DND-41 (cell line): ENCODE data around the gene IGSF9.
A peak's percentile ranks its signal among the peaks of the same experiment; 100 is the strongest.

ENCODE experiments used
- ATAC-seq: fragments of 200-7000 bp; cut with Tn5 transposase; 3 replicates; pipeline ENCODE4 v1.9.1; 2021; ENCODE audit warnings: low read depth; ENCODE audit not compliant: insufficient read depth
- DNase-seq: peaks from one replicate; pipeline ENCODE4 v3.0.0-alpha.2; 2020
- H2AFZ ChIP-seq: 2 replicates; pipeline ENCODE4 v1.6.0; 2012; ENCODE audit warnings: low read depth, low read length
- H3K27ac ChIP-seq: 2 replicates; pipeline ENCODE4 v1.5.1; 2012; ENCODE audit warnings: low read length, inconsistent platforms
- H3K27me3 ChIP-seq: fragments of 200-600 bp; sonication (generic); 2 replicates; pipeline ENCODE4 v1.6.0; 2012; ENCODE audit warnings: low read length, mild to moderate bottlenecking, inconsistent platforms; ENCODE audit not compliant: insufficient read depth, poor library complexity
- H3K36me3 ChIP-seq: 2 replicates; pipeline ENCODE4 v1.5.1; 2012; ENCODE audit warnings: low read length, inconsistent platforms; ENCODE audit not compliant: insufficient read depth
- H3K4me1 ChIP-seq: 2 replicates; pipeline ENCODE4 v1.5.1; 2012; ENCODE audit warnings: mild to moderate bottlenecking, low read length; ENCODE audit not compliant: insufficient read depth
- H3K4me2 ChIP-seq: 2 replicates; pipeline ENCODE4 v1.6.0; 2012; ENCODE audit warnings: mild to moderate bottlenecking, moderate library complexity, low read length, inconsistent platforms; ENCODE audit not compliant: insufficient read depth
- H3K4me3 ChIP-seq, 2 experiments: fragments of 200-600 bp in 1 of 2; shearing (Covaris generic) in 1 of 2; 2 replicates each; pipeline ENCODE4 v1.5.1; 2012 to 2016; ENCODE audit warnings: inconsistent platforms in 2 of 2, low read length in 2 of 2, mild to moderate bottlenecking in 2 of 2, low read depth in 1 of 2, moderate library complexity in 1 of 2
- H3K79me2 ChIP-seq: 2 replicates; pipeline ENCODE4 v1.6.0; 2012; ENCODE audit warnings: low read length, inconsistent platforms; ENCODE audit not compliant: insufficient read depth
- H3K9ac ChIP-seq: 2 replicates; pipeline ENCODE4 v1.6.0; 2012; ENCODE audit warnings: low read depth, mild to moderate bottlenecking, inconsistent platforms, low read length, moderate library complexity
- H3K9me3 ChIP-seq: 2 replicates; pipeline ENCODE4 v1.5.1; 2012; ENCODE audit warnings: low read length, moderate library complexity, mild to moderate bottlenecking, inconsistent platforms; ENCODE audit not compliant: insufficient read depth, severe bottlenecking
- H4K20me1 ChIP-seq: 2 replicates; pipeline ENCODE4 v1.6.0; 2012; ENCODE audit warnings: low read length; ENCODE audit not compliant: insufficient read depth
- EZH2 ChIP-seq: IDR thresholded peaks from 3 replicates; pipeline ENCODE4 v1.6.1; 2012; ENCODE audit warnings: borderline replicate concordance, low read depth, mild to moderate bottlenecking, moderate library complexity, low read length, inconsistent platforms; ENCODE audit not compliant: severe bottlenecking
- TF ChIP-seq, protein P1 (sequence below): IDR thresholded peaks from 2 replicates; pipeline ENCODE4 v1.5.1; 2012; ENCODE audit warnings: borderline replicate concordance, low read length, moderate library complexity, mild to moderate bottlenecking; ENCODE audit not compliant: poor library complexity, severe bottlenecking; ENCODE audit errors: extremely low read depth

Gene IGSF9

DNA sequence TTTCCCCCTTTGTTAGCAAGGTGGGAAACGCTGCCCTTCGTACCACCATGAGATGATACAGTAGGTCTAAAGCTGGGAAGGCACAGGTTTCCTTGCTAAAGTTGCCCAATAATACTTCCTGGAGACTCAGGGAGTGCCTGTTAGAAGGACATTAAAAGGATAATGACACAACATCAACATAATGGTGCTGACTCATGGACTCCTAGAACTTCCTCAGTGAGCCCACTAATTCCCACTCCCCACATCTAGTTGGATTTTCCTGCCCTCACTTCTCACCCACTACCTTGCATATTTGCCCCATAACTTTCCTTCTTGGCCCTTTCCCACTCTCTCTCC lies 62.9 kb downstream of the IGSF9 start:
- no peak overlapping the region for H3K27ac ChIP-seq
- H3K79me2 ChIP-seq, result no peaks in the 10 kb centered on the region
- H3K27me3 ChIP-seq, result peaks cover 12% of the 10 kb centered on the region
- H3K4me3 ChIP-seq, result no peak overlapping the region
- no peak for ATAC-seq
- no peaks in the 10 kb centered on the region for H3K4me1 ChIP-seq
- no peak for DNase-seq
- no peaks in the 10 kb centered on the region for H3K36me3 ChIP-seq
- no peak overlapping the region for H3K9ac ChIP-seq
- H2AFZ ChIP-seq, result no peak overlapping the region
- TF ChIP-seq EZH2, result no peak
- TF ChIP-seq, protein P1, sequence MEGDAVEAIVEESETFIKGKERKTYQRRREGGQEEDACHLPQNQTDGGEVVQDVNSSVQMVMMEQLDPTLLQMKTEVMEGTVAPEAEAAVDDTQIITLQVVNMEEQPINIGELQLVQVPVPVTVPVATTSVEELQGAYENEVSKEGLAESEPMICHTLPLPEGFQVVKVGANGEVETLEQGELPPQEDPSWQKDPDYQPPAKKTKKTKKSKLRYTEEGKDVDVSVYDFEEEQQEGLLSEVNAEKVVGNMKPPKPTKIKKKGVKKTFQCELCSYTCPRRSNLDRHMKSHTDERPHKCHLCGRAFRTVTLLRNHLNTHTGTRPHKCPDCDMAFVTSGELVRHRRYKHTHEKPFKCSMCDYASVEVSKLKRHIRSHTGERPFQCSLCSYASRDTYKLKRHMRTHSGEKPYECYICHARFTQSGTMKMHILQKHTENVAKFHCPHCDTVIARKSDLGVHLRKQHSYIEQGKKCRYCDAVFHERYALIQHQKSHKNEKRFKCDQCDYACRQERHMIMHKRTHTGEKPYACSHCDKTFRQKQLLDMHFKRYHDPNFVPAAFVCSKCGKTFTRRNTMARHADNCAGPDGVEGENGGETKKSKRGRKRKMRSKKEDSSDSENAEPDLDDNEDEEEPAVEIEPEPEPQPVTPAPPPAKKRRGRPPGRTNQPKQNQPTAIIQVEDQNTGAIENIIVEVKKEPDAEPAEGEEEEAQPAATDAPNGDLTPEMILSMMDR, result no peak
- no peaks in the 10 kb centered on the region for H4K20me1 ChIP-seq
- H3K4me2 ChIP-seq, result no peak overlapping the region
- no peaks in the 10 kb centered on the region for H3K9me3 ChIP-seq

DNA sequence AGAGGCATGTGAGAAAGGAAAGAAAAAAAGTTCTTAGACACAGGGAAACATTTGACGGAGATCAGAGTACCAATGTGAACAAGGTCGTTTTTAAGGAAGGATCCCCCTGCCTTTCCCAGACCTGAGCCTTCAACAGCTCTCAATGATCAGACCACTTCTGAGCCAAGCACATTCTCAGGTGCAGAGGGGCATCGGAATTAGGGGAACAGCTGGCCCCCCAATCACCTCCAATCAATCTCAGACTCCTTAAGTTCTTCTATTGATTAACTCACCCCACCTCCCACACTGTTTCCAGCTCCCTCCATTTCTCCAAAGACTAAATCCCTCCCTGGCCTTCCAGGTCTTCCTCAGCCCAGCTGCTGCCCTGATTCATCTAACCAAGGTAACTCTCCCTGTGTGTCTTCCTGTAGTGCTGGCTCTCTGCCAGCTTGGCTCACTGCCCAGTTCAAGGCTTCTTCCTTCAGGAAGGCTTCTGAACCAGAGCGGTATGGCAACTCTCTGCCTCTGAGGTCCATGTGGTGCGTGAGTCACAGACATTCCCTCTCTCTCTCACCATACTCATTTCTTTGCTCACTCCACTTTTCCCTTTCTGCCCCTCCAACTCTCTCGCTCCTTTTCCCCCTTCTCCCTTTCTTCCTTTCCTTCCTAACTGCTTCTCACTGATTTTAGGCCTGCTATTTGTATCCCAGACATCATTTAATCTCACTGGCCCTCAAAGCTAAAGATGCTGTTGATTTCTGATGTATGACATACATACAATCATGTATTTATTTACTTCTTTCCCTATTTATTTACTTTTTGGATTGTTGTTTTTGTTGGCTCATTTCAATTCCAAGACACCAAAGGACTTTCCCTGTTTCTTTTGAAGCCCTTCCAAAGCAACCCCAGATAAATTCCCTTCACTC lies 63.5 kb downstream of the IGSF9 start:
- H3K4me3 ChIP-seq, result no peak overlapping the region
- no peaks in the 10 kb centered on the region for H3K36me3 ChIP-seq
- H3K9me3 ChIP-seq, result no peaks in the 10 kb centered on the region
- no peaks in the 10 kb centered on the region for H3K79me2 ChIP-seq
- H3K4me2 ChIP-seq, result no peak overlapping the region
- ATAC-seq (no peak), DNase-seq (peak; percentile 48)
- H3K9ac ChIP-seq, result no peak overlapping the region
- H2AFZ ChIP-seq, result no peak overlapping the region
- TF ChIP-seq, protein P1, result no peak
- no peak for TF ChIP-seq EZH2
- peaks cover 12% of the 10 kb centered on the region for H3K27me3 ChIP-seq
- no peaks in the 10 kb centered on the region for H4K20me1 ChIP-seq
- H3K27ac ChIP-seq, result no peak overlapping the region
- no peaks in the 10 kb centered on the region for H3K4me1 ChIP-seq

- Histone ChIP-seq H3K9ac (no peak overlapping the region), H3K4me1 (no peaks in the 10 kb centered on the region), H3K4me3 (no peak overlapping the region), H3K4me2 (no peak overlapping the region), H4K20me1 (no peaks in the 10 kb centered on the region), H3K36me3 (no peaks in the 10 kb centered on the region), H3K27me3 (peaks cover 13% of the 10 kb centered on the region), H3K79me2 (no peaks in the 10 kb centered on the region), H3K27ac (no peak overlapping the region), H2AFZ (no peak overlapping the region), H3K9me3 (no peaks in the 10 kb centered on the region)
- TF ChIP-seq, protein P1, result no peak
- no peak for TF ChIP-seq EZH2
- no peak for ATAC-seq
- DNase-seq, result no peak
Observed at GRCh38 chr1:159880430-159880829, 65.0 kb downstream of the IGSF9 start.
